ENCODE data around the gene USP10.

Gene USP10

GRCh38 chr16:84699712-84700445, at the start of gene USP10:
Gene USP10 (plus strand): TSS chr16:84700000. CDS start chr16:84700091, 91 bp downstream.
- FAIRE-seq (peak; percentile 77), DNase-seq (ENCODE audit: low spot score) (peak; percentile 99)

- DNase-seq (ENCODE audit: low spot score) (no peak), FAIRE-seq (peak; percentile 13)
Measured at GRCh38 chr16:84650062-84650991, 49.5 kb upstream of the USP10 start.

GRCh38 chr16:84652566-84652965, 47.2 kb upstream of the USP10 start:
- FAIRE-seq (no peak), DNase-seq (ENCODE audit: low spot score) (no peak)

- no peak for FAIRE-seq
- DNase-seq (ENCODE audit: low spot score): no peak
Measured at GRCh38 chr16:84654238-84654637, 45.6 kb upstream of the USP10 start.

- DNase-seq (ENCODE audit: low spot score) (no peak), FAIRE-seq (no peak)
Measured at GRCh38 chr16:84654998-84655397, 44.8 kb upstream of the USP10 start.

- DNase-seq (ENCODE audit: low spot score) (no peak), FAIRE-seq (peak; percentile 37)
Measured at GRCh38 chr16:84656649-84657048, 43.2 kb upstream of the USP10 start.

GRCh38 chr16:84657229-84657837, 42.5 kb upstream of the USP10 start:
- DNase-seq (ENCODE audit: low spot score) (no peak), FAIRE-seq (no peak)

- FAIRE-seq: no peak
- DNase-seq (ENCODE audit: low spot score): no peak
Measured at GRCh38 chr16:84658690-84659089, 41.1 kb upstream of the USP10 start.

- no peak for DNase-seq (ENCODE audit: low spot score)
- no peak for FAIRE-seq
Measured at GRCh38 chr16:84659656-84660300, 40.0 kb upstream of the USP10 start.

- FAIRE-seq (no peak), DNase-seq (ENCODE audit: low spot score) (no peak)
Measured at GRCh38 chr16:84660973-84661372, 38.8 kb upstream of the USP10 start.

- no peak for FAIRE-seq
Measured at GRCh38 chr16:84661418-84662060, 38.3 kb upstream of the USP10 start.

GRCh38 chr16:84662471-84662870, 37.3 kb upstream of the USP10 start:
- FAIRE-seq (no peak), DNase-seq (ENCODE audit: low spot score) (no peak)

More at GRCh38 chr16:84661418-84662060, 38.3 kb upstream of the USP10 start:
- DNase-seq (ENCODE audit: low spot score): no peak

GRCh38 chr16:84663433-84664101, 36.2 kb upstream of the USP10 start:
- FAIRE-seq (no peak), DNase-seq (ENCODE audit: low spot score) (no peak)

- FAIRE-seq (no peak), DNase-seq (ENCODE audit: low spot score) (no peak)
Measured at GRCh38 chr16:84665359-84665758, 34.4 kb upstream of the USP10 start.

- FAIRE-seq (no peak), DNase-seq (ENCODE audit: low spot score) (no peak)
Measured at GRCh38 chr16:84665843-84666242, 34.0 kb upstream of the USP10 start.

GRCh38 chr16:84667600-84668309, 32.0 kb upstream of the USP10 start:
- no peak for FAIRE-seq

GRCh38 chr16:84670063-84670462, 29.7 kb upstream of the USP10 start:
- no peak for FAIRE-seq
- DNase-seq (ENCODE audit: low spot score): no peak

More at GRCh38 chr16:84667600-84668309, 32.0 kb upstream of the USP10 start:
- no peak for DNase-seq (ENCODE audit: low spot score)

GRCh38 chr16:84672276-84673202, 27.3 kb upstream of the USP10 start:
- DNase-seq (ENCODE audit: low spot score) (peak; percentile 85), FAIRE-seq (peak; percentile 84)

GRCh38 chr16:84673203-84673535, 26.6 kb upstream of the USP10 start:
- peak; percentile 39 for DNase-seq (ENCODE audit: low spot score)
- FAIRE-seq: no peak
